Upper lobe of right lung (tissue), 1 donor: ENCODE results near the gene TSTD1. TPM values are rescaled to one million over a fixed set of nuclear protein-coding genes. Genes with fewer than 3 reads are reported as not detected.
"Not testable (repeated sequence)": the region's sequence is repeated elsewhere in the genome, so short reads cannot be mapped to it uniquely, and the experiment has no call there.

ENCODE experiments used
- ATAC-seq: fragments of 200-7000 bp; cut with Tn5 transposase; one replicate; pipeline ENCODE4 v1.9.1; 2020; ENCODE audit warnings: mild to moderate bottlenecking, moderate library complexity
- DNase-seq: peaks from one replicate; pipeline ENCODE4 v3.0.0-alpha.2; 2020
- H3K27ac ChIP-seq: fragments of 200-600 bp; one replicate; pipeline ENCODE4 v1.8.0; 2022
- H3K27me3 ChIP-seq: fragments of 200-600 bp; one replicate; pipeline ENCODE4 v1.8.0; 2022; ENCODE audit warnings: mild to moderate bottlenecking
- H3K36me3 ChIP-seq: fragments of 200-600 bp; one replicate; pipeline ENCODE4 v1.8.0; 2022
- H3K4me1 ChIP-seq: fragments of 200-600 bp; one replicate; pipeline ENCODE4 v1.8.0; 2022
- H3K4me3 ChIP-seq: fragments of 200-600 bp; one replicate; pipeline ENCODE4 v1.8.0; 2022; ENCODE audit warnings: mild to moderate bottlenecking
- H3K9me3 ChIP-seq: fragments of 200-600 bp; one replicate; pipeline ENCODE4 v1.8.0; 2022
- intact Hi-C: fragments of 100-400 bp; cut with DNase I; formaldehyde crosslinking; loops from one replicate; pipeline ENCODE4 v1.11.0; 2022
- total RNA-seq: library from RNA; stranded (reverse); fragmentation: NEBNext Ultra II Directional; extraction: Animal tissue kit (Norgen Biotek cat#: 25700); gene quantifications from one replicate; pipeline ENCODE4 v1.2.1, GENCODE V29; 2021
- TF ChIP-seq, protein P1 (sequence below): fragments of 200-600 bp; IDR thresholded peaks from one replicate; pipeline ENCODE4 v1.8.0; 2022; ENCODE audit warnings: antibody characterized with exemption
- donor health status: DM: no; HTN: yes; CAD: no; lungs with severe emphysema.

The TSTD1 gene
- total RNA-seq, 1 donor from 2014 or later, result 50.6 TPM

DNA sequence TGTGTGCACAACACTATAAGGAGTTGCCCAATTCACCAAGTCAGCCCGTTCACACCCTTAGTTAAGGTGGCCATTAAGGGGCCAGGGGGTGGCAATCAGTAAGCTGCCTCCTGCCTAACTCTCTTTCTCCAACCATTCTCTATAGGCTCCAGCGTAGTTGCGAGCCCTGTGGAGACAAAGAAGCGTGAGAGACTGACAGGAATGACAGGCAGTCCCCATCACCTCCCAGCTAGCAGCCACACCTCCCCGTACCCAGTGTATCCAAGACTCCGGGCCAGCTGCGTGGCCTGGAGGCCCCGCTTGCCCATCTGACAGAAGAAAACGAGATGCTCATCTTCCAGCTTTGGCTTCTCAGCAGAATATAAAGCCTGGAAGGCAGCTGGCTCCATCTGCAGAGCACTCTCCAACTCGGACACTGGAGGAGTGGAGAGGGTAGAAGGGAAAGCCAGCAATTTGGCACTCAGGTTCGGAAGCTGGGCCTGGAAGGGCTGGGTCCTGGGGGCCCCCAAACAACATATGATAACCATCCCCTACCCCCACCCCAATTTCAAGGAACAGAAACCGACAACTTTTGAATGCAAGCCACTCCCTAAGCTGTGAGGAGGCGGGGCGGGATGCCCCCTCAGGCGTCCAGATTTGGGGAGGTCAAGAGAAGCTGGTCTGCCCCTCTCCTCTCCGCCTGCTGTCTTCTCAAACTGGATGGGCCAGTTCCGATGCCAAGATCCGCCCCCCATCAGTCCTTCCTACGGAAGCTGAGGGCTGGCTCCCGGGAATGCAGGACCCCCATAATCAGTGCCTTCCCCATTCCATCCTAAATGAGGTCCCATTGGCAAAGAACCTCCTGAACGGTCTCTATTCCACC is 872 bp downstream of the TSTD1 start:
- ATAC-seq, result peak; percentile 22
- Histone ChIP-seq H3K9me3 (no peaks in the 10 kb centered on the region), H3K4me3 (peak overlapping the region; percentile 63), H3K27me3 (no peaks in the 10 kb centered on the region), H3K27ac (peak overlapping the region; percentile 77), H3K4me1 (peaks cover 7% of the 10 kb centered on the region), H3K36me3 (peaks cover 37% of the 10 kb centered on the region)
- TF ChIP-seq, protein P1, sequence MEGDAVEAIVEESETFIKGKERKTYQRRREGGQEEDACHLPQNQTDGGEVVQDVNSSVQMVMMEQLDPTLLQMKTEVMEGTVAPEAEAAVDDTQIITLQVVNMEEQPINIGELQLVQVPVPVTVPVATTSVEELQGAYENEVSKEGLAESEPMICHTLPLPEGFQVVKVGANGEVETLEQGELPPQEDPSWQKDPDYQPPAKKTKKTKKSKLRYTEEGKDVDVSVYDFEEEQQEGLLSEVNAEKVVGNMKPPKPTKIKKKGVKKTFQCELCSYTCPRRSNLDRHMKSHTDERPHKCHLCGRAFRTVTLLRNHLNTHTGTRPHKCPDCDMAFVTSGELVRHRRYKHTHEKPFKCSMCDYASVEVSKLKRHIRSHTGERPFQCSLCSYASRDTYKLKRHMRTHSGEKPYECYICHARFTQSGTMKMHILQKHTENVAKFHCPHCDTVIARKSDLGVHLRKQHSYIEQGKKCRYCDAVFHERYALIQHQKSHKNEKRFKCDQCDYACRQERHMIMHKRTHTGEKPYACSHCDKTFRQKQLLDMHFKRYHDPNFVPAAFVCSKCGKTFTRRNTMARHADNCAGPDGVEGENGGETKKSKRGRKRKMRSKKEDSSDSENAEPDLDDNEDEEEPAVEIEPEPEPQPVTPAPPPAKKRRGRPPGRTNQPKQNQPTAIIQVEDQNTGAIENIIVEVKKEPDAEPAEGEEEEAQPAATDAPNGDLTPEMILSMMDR, result no peak
- intact Hi-C loops, result no loop called here
- DNase-seq, result peak; percentile 69

DNA sequence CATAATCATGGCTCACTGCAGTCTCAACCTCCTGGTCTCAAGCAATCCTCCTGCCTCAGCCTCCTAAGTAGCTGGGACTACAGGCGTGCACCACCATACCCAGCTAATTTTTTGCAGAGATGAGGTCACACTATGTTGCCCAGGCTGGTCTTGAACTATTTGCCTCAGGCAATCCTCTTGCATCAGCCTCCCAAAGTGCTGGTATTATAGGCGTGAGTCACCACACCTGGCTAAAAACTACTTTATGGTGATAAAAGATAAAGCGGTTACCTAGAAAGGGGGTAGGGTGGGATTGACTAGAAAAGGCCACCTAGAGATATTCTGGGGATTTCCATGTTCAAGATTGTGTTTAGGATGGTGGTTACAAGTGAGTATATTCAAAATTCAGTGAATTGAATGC is 5.0 kb downstream of the TSTD1 start:
- Histone ChIP-seq H3K27me3 (no peaks in the 10 kb centered on the region), H3K4me1 (peaks cover 10% of the 10 kb centered on the region), H3K4me3 (no peak overlapping the region), H3K9me3 (no peaks in the 10 kb centered on the region), H3K27ac (no peak overlapping the region), H3K36me3 (no peaks in the 10 kb centered on the region)
- TF ChIP-seq, protein P1, result no peak
- intact Hi-C loops, result no loop called here
- ATAC-seq (no peak), DNase-seq (no peak)

DNA sequence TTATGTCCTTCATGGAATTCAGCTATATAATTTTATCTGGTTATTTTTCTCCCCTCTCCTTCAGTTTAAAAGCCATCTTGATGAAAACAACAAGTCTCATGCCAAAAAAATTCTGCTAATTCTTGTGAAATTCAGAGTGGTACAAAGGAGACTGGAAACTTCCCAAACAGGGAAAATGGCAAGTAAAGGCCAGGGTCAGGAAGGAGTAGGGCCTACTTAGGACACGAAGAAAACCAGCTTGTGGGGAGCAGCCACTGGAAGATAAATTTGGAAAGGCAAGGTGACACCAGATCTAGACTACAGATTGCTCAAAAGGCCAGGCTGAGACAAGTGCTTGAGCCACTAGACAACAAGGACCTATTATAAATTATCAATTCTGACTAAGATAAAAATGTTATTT is 6.4 kb downstream of the TSTD1 start:
- no peaks in the 10 kb centered on the region for H3K9me3 ChIP-seq
- ATAC-seq (no peak), DNase-seq (no peak)
- TF ChIP-seq, protein P1, result no peak
- intact Hi-C loops, result no loop called here
- peaks cover 10% of the 10 kb centered on the region for H3K4me1 ChIP-seq
- H3K4me3 ChIP-seq, result no peak overlapping the region
- H3K27ac ChIP-seq, result no peak overlapping the region
- H3K36me3 ChIP-seq, result no peaks in the 10 kb centered on the region
- H3K27me3 ChIP-seq, result no peaks in the 10 kb centered on the region

DNA sequence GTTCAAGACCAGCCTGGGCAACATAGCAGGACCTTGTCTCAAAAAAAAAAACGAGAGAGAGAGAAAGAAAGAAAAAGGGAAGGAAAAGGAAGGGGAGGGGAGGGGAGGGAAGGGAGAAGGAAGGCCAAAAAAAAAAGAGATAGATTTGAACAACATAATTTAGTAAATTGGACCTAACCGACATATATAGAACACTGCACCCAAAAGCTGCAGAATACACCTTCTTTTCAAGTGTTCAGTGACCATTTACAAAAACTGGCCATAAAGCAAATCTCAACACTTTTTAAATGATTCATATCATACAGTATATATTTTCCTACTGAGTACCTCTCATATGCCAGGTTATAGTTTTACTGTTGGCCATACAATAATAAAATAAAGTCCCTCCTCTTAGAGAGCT is 6.9 kb downstream of the TSTD1 start:
- Histone ChIP-seq H3K4me3 (no peak overlapping the region), H3K36me3 (no peaks in the 10 kb centered on the region), H3K27ac (no peak overlapping the region), H3K9me3 (no peaks in the 10 kb centered on the region), H3K27me3 (no peaks in the 10 kb centered on the region), H3K4me1 (peaks cover 10% of the 10 kb centered on the region)
- TF ChIP-seq, protein P1, result no peak
- intact Hi-C loops, result no loop called here
- DNase-seq (no peak), ATAC-seq (no peak)

DNA sequence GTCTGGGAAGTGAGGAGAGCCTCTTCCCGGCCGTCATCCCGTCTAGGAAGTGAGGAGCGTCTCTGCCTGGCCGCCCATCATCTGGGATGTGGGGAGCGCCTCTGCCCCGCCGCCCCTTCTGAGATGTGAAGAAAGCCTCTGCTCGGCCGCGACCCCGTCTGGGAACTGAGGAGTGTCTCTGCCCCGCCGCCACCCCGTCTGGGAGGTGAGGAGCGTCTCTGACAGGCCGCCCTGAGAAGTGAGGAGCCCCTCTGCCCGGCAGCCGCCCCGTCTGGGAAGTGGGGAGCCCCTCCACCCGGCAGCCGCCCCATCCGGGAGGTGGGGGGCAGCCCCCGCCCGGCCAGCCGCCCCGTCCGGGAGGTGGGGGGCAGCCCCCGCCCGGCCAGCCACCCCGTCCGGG is 9.3 kb downstream of the TSTD1 start:
- H3K27me3 ChIP-seq, ATAC-seq, H3K9me3 ChIP-seq, H3K27ac ChIP-seq, H3K36me3 ChIP-seq, intact Hi-C loops, H3K4me3 ChIP-seq: not testable (repeated sequence)
- DNase-seq, result peak; percentile 32
- peaks cover 10% of the 10 kb centered on the region for H3K4me1 ChIP-seq

DNA sequence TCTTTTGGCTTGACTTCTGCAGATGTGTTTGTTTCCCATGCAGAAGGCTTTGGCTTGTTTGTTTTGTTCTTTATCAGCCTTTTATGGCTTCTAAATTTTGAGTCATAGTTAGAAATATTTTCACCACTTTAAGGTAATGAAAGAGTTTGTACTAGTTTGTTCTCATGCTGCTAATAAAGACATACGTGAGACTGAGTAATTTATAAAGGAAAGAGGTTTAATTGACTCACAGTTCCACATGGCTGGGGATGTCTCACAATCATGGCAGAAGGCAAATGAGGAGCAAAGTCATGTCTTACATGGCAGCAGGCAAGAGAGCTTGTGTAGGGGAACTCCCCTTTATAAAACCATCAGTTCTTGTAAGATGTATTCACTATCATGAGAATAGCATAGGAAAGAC is 11.8 kb downstream of the TSTD1 start:
- H3K4me3 ChIP-seq, H3K27me3 ChIP-seq, H3K27ac ChIP-seq, H3K36me3 ChIP-seq, intact Hi-C loops, DNase-seq, H3K4me1 ChIP-seq, H3K9me3 ChIP-seq, ATAC-seq: not testable (repeated sequence)

DNA sequence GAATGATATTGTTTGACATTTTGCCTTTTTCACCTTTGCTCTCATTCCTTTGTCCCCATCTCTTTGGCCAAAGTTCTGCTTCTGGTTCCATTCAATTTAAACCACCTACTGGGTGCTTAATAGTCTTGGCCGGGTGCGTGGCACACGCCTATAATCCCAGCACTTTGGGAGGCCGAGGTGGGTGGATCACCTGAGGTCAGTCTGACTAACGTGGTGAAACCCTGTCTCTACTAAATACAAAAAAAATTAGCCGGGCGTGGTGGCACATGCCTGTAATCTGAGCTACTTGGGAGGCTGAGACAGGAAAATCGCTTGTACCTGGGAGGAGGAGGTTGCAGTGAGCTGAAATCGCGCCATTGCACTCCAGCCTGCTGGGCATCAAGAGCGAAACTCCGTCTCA is 16.3 kb downstream of the TSTD1 start:
- H3K4me3 ChIP-seq, H3K27me3 ChIP-seq, intact Hi-C loops, H3K36me3 ChIP-seq, H3K27ac ChIP-seq, H3K9me3 ChIP-seq, ATAC-seq: not testable (repeated sequence)
- peak; percentile 13 for DNase-seq
- H3K4me1 ChIP-seq, result peaks cover 40% of the 10 kb centered on the region
